MG63 (cell line): ENCODE data around the gene ITPR2. TPM values are rescaled to one million over a fixed set of nuclear protein-coding genes. Genes with fewer than 3 reads are reported as not detected.
A peak's percentile ranks its signal among the peaks of the same experiment; 100 is the strongest.

Experiments
- DNase-seq: peaks from one replicate; pipeline ENCODE4 v3.0.0-alpha.2; 2020
- H3K27me3 ChIP-seq: fragments of 250-450 bp; sonication (Bioruptor Pico); 2 replicates; pipeline ENCODE4 v1.5.1; 2020; ENCODE audit warnings: mild to moderate bottlenecking, moderate library complexity
- H3K36me3 ChIP-seq: fragments of 250-450 bp; sonication (Bioruptor Pico); 2 replicates; pipeline ENCODE4 v1.5.1; 2020; ENCODE audit warnings: mild to moderate bottlenecking, moderate library complexity
- H3K4me3 ChIP-seq: fragments of 250-450 bp; sonication (Bioruptor Pico); 2 replicates; pipeline ENCODE4 v1.5.1; 2020; ENCODE audit warnings: mild to moderate bottlenecking, moderate library complexity
- H3K9me3 ChIP-seq: fragments of 250-450 bp; sonication (Bioruptor Pico); 2 replicates; pipeline ENCODE4 v1.5.1; 2020; ENCODE audit warnings: mild to moderate bottlenecking, moderate library complexity
- total RNA-seq: library from RNA; depleted of rRNA; stranded (reverse); fragments of >200 nt; shearing (Covaris generic); gene quantifications from 2 replicates; pipeline ENCODE4 v1.2.3, GENCODE V29; 2014; ENCODE audit warnings: low replicate concordance

ITPR2 gene
- total RNA-seq, 1 experiment from 2014 or later = 4.6 TPM

- DNase-seq = no peak
- H3K4me3 ChIP-seq = no peak overlapping the region
- no peaks in the 10 kb centered on the region for H3K36me3 ChIP-seq
- no peaks in the 10 kb centered on the region for H3K27me3 ChIP-seq
- no peaks in the 10 kb centered on the region for H3K9me3 ChIP-seq
Measured at GRCh38 chr12:26429070-26429691, 403.8 kb downstream of the ITPR2 start.

- no peak overlapping the region for H3K4me3 ChIP-seq
- no peak for DNase-seq
- H3K27me3 ChIP-seq = no peaks in the 10 kb centered on the region
- H3K36me3 ChIP-seq = no peaks in the 10 kb centered on the region
- no peaks in the 10 kb centered on the region for H3K9me3 ChIP-seq
Measured at GRCh38 chr12:26428420-26428819, 404.6 kb downstream of the ITPR2 start.

- Histone ChIP-seq H3K4me3 (no peak overlapping the region), H3K27me3 (no peaks in the 10 kb centered on the region), H3K9me3 (no peaks in the 10 kb centered on the region), H3K36me3 (no peaks in the 10 kb centered on the region)
- no peak for DNase-seq
Measured at GRCh38 chr12:26426652-26427051, 406.3 kb downstream of the ITPR2 start.

- peak; percentile 9 for DNase-seq
- no peaks in the 10 kb centered on the region for H3K9me3 ChIP-seq
- no peaks in the 10 kb centered on the region for H3K36me3 ChIP-seq
- no peaks in the 10 kb centered on the region for H3K27me3 ChIP-seq
- no peak overlapping the region for H3K4me3 ChIP-seq
Measured at GRCh38 chr12:26425587-26426260, 407.3 kb downstream of the ITPR2 start.

GRCh38 chr12:26422839-26423398 lies 410.1 kb downstream of the ITPR2 start:
- no peak for DNase-seq
- H3K36me3 ChIP-seq = no peaks in the 10 kb centered on the region
- no peaks in the 10 kb centered on the region for H3K27me3 ChIP-seq
- H3K9me3 ChIP-seq = no peaks in the 10 kb centered on the region
- H3K4me3 ChIP-seq = no peak overlapping the region

- H3K36me3 ChIP-seq = no peaks in the 10 kb centered on the region
- no peak for DNase-seq
- H3K9me3 ChIP-seq = peaks cover 5% of the 10 kb centered on the region
- H3K27me3 ChIP-seq = no peaks in the 10 kb centered on the region
- no peak overlapping the region for H3K4me3 ChIP-seq
Measured at GRCh38 chr12:26416550-26416949, 416.4 kb downstream of the ITPR2 start.

GRCh38 chr12:26410689-26411088 lies 422.3 kb downstream of the ITPR2 start:
- DNase-seq = no peak
- Histone ChIP-seq H3K27me3 (no peaks in the 10 kb centered on the region; the same call in 1 of the 2 replicates), H3K9me3 (no peaks in the 10 kb centered on the region; the same call in 1 of the 2 replicates), H3K36me3 (no peaks in the 10 kb centered on the region), H3K4me3 (no peak overlapping the region)

- Histone ChIP-seq H3K36me3 (no peaks in the 10 kb centered on the region), H3K4me3 (no peak overlapping the region), H3K9me3 (no peaks in the 10 kb centered on the region), H3K27me3 (no peaks in the 10 kb centered on the region; the same call in 1 of the 2 replicates)
- DNase-seq = no peak
Measured at GRCh38 chr12:26406813-26407212, 426.2 kb downstream of the ITPR2 start.

GRCh38 chr12:26406391-26406790 lies 426.6 kb downstream of the ITPR2 start:
- Histone ChIP-seq H3K27me3 (no peaks in the 10 kb centered on the region; the same call in 1 of the 2 replicates), H3K9me3 (no peaks in the 10 kb centered on the region), H3K36me3 (no peaks in the 10 kb centered on the region), H3K4me3 (no peak overlapping the region)
- DNase-seq = no peak

GRCh38 chr12:26403601-26404000 lies 429.4 kb downstream of the ITPR2 start:
- Histone ChIP-seq H3K9me3 (no peaks in the 10 kb centered on the region), H3K4me3 (no peak overlapping the region), H3K27me3 (no peaks in the 10 kb centered on the region), H3K36me3 (no peaks in the 10 kb centered on the region)
- no peak for DNase-seq

GRCh38 chr12:26402648-26403047 lies 430.3 kb downstream of the ITPR2 start:
- DNase-seq = no peak
- H3K36me3 ChIP-seq = no peaks in the 10 kb centered on the region
- H3K27me3 ChIP-seq = no peaks in the 10 kb centered on the region
- no peak overlapping the region for H3K4me3 ChIP-seq
- no peaks in the 10 kb centered on the region for H3K9me3 ChIP-seq

GRCh38 chr12:26401874-26402273 lies 431.1 kb downstream of the ITPR2 start:
- no peak for DNase-seq
- no peak overlapping the region for H3K4me3 ChIP-seq
- no peaks in the 10 kb centered on the region for H3K36me3 ChIP-seq
- H3K27me3 ChIP-seq = no peaks in the 10 kb centered on the region
- H3K9me3 ChIP-seq = no peaks in the 10 kb centered on the region

GRCh38 chr12:26400627-26401026 lies 432.4 kb downstream of the ITPR2 start:
- Histone ChIP-seq H3K36me3 (no peaks in the 10 kb centered on the region), H3K27me3 (no peaks in the 10 kb centered on the region), H3K4me3 (no peak overlapping the region), H3K9me3 (no peaks in the 10 kb centered on the region)
- no peak for DNase-seq

GRCh38 chr12:26399381-26399780 lies 433.6 kb downstream of the ITPR2 start:
- Histone ChIP-seq H3K9me3 (no peaks in the 10 kb centered on the region), H3K27me3 (no peaks in the 10 kb centered on the region), H3K36me3 (no peaks in the 10 kb centered on the region), H3K4me3 (no peak overlapping the region)
- DNase-seq = no peak

GRCh38 chr12:26396402-26396801 lies 436.6 kb downstream of the ITPR2 start:
- Histone ChIP-seq H3K36me3 (no peaks in the 10 kb centered on the region), H3K27me3 (no peaks in the 10 kb centered on the region), H3K9me3 (no peaks in the 10 kb centered on the region), H3K4me3 (no peak overlapping the region)
- no peak for DNase-seq

- DNase-seq = no peak
- H3K4me3 ChIP-seq = no peak overlapping the region
- no peaks in the 10 kb centered on the region for H3K9me3 ChIP-seq
- H3K27me3 ChIP-seq = no peaks in the 10 kb centered on the region
- H3K36me3 ChIP-seq = no peaks in the 10 kb centered on the region
Measured at GRCh38 chr12:26389343-26389742, 443.7 kb downstream of the ITPR2 start.

- Histone ChIP-seq H3K27me3 (no peaks in the 10 kb centered on the region), H3K9me3 (peaks cover 3% of the 10 kb centered on the region; the same call in 1 of the 2 replicates), H3K36me3 (no peaks in the 10 kb centered on the region), H3K4me3 (no peak overlapping the region)
- DNase-seq = no peak
Measured at GRCh38 chr12:26384536-26384935, 448.5 kb downstream of the ITPR2 start.

GRCh38 chr12:26383041-26383440 lies 450.0 kb downstream of the ITPR2 start:
- H3K9me3 ChIP-seq = peaks cover 3% of the 10 kb centered on the region; the same call in 1 of the 2 replicates
- DNase-seq = no peak
- no peaks in the 10 kb centered on the region for H3K27me3 ChIP-seq
- H3K36me3 ChIP-seq = no peaks in the 10 kb centered on the region
- no peak overlapping the region for H3K4me3 ChIP-seq
